Spleen (tissue), 7 donors: ENCODE data around the gene RNASE11.

Source experiments
- POLR2A ChIP-seq, 3 donors: fragments of 450-650 bp; IDR thresholded peaks; one replicate each; pipeline ENCODE4 v1.5.1; 2017; ENCODE audit warnings: antibody characterized with exemption in 3 of 3, mild to moderate bottlenecking in 1 of 3
- POLR2AphosphoS5 ChIP-seq, 3 donors: sonication (generic); formaldehyde crosslinking; IDR thresholded peaks; one replicate each; pipeline ENCODE4 v1.5.1; 2017; ENCODE audit warnings: antibody characterized with exemption in 3 of 3
- TF ChIP-seq, protein P1 (sequence below), 11 experiments: fragments of 200-600 bp in 7 of 11; fragments of 450-650 bp in 4 of 11; sonication (generic) in 4 of 11; IDR thresholded peaks in 8 of 11; conservative IDR thresholded peaks in 3 of 11; 1 replicate in 7 of 11; 2 replicates in 4 of 11; pipeline versions ENCODE4 v1.4.0 to v1.8.0; 2016 to 2021; ENCODE audit warnings: antibody characterized with exemption in 11 of 11, inconsistent platforms in 4 of 11, mild to moderate bottlenecking in 1 of 11
- donor health status: DM: no; HTN: no; CAD: no; lungs with moderate emphysema.
- donor health status: DM: no; HTN: no; CAD: no.
- donor health status: DM: no; HTN: no; CAD: no.

- TF ChIP-seq, protein P1, sequence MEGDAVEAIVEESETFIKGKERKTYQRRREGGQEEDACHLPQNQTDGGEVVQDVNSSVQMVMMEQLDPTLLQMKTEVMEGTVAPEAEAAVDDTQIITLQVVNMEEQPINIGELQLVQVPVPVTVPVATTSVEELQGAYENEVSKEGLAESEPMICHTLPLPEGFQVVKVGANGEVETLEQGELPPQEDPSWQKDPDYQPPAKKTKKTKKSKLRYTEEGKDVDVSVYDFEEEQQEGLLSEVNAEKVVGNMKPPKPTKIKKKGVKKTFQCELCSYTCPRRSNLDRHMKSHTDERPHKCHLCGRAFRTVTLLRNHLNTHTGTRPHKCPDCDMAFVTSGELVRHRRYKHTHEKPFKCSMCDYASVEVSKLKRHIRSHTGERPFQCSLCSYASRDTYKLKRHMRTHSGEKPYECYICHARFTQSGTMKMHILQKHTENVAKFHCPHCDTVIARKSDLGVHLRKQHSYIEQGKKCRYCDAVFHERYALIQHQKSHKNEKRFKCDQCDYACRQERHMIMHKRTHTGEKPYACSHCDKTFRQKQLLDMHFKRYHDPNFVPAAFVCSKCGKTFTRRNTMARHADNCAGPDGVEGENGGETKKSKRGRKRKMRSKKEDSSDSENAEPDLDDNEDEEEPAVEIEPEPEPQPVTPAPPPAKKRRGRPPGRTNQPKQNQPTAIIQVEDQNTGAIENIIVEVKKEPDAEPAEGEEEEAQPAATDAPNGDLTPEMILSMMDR (IDR thresholded peaks at IDR 0.05 in 8 of 11, conservative IDR thresholded peaks at IDR 0.05 in 3 of 11) = no peak
- TF ChIP-seq POLR2AphosphoS5 (IDR thresholded peaks at IDR 0.05) (no peak), POLR2A (IDR thresholded peaks at IDR 0.05) (no peak)
These were observed 7.6 kb downstream of the RNASE11 start for GRCh38 chr14:20580242-20580641.
